Femur (tissue), 1 donor: ENCODE results near the gene CTNNA2.

Experiments used
- DNase-seq: peaks from one replicate; pipeline ENCODE4 v3.0.0-alpha.2; 2017

The CTNNA2 gene

GRCh38 chr2:79619442-79619841 lies 106.6 kb downstream of the CTNNA2 start:
- DNase-seq: no peak

GRCh38 chr2:79619976-79620375 lies 107.1 kb downstream of the CTNNA2 start:
- DNase-seq: no peak

DNA sequence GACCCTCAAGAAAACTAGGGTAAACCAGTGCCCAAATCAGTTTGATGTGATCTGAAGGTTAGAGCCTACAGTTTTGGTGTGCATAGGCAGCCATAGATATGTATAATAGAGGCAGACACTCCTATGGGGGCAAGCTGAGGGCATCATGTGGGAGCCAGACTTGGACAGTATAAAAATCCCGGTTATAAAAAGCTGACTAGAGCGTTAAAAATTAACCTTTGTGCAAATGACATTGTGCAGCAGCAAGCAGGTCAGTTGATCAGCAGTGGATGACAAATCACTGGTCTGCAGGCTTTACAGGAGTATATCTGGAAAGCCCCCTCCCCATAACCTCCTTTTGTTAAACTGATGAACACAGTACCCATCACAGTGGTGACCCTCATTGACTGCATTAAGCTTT lies 107.8 kb downstream of the CTNNA2 start:
- DNase-seq: no peak

GRCh38 chr2:79621252-79621651 lies 108.4 kb downstream of the CTNNA2 start:
- DNase-seq: no peak

DNA sequence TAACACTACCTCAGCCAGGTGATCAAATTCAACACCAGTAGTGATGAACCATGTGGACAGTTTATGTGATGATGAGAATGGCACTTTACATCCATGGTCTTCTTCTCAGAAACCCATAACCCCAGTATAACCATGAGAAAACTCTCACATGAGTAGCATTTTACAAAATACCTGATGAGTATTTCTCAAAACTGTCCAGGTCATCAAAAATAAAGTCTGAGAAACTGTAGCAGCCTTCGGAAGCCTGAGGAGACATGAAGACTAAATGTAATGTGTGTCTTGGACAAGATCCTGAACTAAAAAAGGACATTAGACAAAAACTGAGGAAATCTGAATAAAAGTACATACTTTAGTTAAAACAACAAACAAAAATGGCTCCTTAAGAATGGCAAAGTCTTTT lies 108.9 kb downstream of the CTNNA2 start:
- DNase-seq: no peak

GRCh38 chr2:79622508-79622907 lies 109.7 kb downstream of the CTNNA2 start:
- no peak for DNase-seq

DNA sequence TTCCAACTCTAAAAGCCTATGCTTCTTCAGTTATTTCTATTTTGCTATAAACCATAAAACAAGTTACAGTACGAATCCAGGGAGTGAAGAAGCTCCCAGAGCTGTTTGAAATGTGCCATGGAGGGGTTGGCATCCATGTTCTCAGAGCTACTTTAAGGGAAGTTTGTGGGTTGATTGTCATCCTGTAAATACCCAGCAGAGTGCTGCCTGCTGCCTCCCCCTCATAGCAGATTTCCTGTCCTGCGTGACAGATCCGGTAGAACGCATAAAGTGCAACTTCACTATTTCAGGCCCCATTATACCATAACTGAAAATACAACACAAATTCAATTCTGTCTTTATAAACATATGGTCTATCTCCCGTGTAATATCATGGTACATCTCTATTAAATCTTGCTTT lies 114.4 kb downstream of the CTNNA2 start:
- DNase-seq: no peak

GRCh38 chr2:79630060-79630459 lies 117.2 kb downstream of the CTNNA2 start:
- DNase-seq: no peak

GRCh38 chr2:79630972-79631557 lies 118.2 kb downstream of the CTNNA2 start:
- no peak for DNase-seq

DNA sequence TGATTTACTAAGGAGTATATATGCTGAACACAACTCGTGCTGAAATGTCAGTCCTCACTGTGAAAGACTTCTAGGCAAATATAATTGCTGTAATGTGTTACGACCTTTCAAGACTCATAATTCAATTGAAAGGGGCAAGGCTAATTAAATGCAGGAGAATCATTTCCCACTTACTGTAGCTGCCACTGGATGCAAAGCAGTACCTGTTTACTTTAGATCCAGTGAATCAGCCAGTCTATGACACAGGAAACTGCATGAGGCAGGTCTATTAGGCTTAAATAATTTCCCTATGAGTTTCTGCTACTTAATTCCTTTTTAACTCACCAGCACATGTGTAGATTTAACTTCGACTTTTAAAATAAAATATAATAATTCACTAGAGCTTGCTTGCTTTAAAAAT lies 125.6 kb downstream of the CTNNA2 start:
- no peak for DNase-seq

DNA sequence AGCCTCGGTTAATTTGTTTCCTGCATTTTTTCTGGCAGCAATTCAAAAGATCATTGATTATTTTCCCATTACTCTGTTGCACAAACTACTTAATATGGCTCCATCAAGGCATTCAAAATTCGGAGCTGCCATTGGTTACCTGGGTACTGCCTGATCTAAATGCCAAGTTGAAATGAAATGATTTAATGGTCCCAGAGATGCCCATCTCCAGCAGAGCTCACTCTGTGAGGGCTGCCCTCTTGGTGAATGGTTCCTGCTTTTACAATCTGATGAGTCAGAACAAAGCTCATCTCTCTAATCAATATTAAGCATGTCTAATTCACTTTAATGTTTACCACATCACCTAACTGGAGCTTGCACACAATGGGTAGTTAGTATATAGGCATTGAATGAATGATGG lies 126.1 kb downstream of the CTNNA2 start:
- no peak for DNase-seq

GRCh38 chr2:79640001-79640400 lies 127.2 kb downstream of the CTNNA2 start:
- no peak for DNase-seq

GRCh38 chr2:79649531-79649930 lies 136.7 kb downstream of the CTNNA2 start:
- DNase-seq: no peak

- DNase-seq: no peak
These were observed 147.7 kb downstream of the CTNNA2 start for GRCh38 chr2:79660557-79660956.

GRCh38 chr2:79665091-79665490 lies 152.2 kb downstream of the CTNNA2 start:
- DNase-seq: no peak

- DNase-seq: no peak
These were observed 153.6 kb downstream of the CTNNA2 start for GRCh38 chr2:79666430-79666829.

GRCh38 chr2:79669714-79670113 lies 156.9 kb downstream of the CTNNA2 start:
- no peak for DNase-seq

DNA sequence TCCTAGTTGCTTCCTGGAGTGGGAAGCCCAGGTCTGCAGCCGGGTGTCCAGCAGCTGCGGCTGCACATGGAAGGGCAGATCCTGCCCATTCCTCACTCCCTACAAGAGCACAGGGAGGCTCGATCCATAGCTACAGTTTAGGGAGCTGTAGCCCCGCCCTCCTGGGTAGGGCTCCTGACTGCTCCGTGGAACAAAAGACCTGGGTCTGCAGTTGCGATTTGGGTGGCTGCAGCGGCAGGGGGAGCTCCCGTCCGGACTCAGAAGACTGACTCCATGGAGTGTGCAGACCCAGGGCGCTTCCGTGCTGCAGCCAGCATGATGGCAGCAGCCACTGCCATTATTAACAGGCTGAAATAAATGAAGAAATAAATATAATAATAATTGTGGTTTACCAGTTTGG lies 157.3 kb downstream of the CTNNA2 start:
- no peak for DNase-seq

- no peak for DNase-seq
These were observed 174.0 kb downstream of the CTNNA2 start for GRCh38 chr2:79686884-79687283.

- no peak for DNase-seq
These were observed 182.4 kb downstream of the CTNNA2 start for GRCh38 chr2:79695248-79695647.

GRCh38 chr2:79697200-79697599 lies 184.3 kb downstream of the CTNNA2 start:
- no peak for DNase-seq

DNA sequence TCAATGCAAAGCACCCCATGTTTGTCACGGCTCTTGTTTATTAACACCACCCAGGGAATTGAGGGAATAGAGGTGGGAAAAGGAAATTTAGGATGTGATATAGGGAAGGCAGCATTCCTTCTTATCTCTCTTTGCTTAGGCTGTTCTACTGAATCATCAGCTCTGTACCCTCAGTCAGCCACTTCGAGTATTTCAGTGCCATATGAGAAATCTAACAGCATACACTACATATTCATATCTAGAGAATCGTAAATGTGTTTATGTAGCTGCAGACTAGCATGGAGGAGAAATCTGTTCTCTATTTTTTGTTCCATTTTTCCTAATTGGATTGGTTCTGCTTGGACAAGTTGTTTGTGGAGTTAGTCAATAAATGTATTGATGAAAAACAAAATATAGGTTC lies 187.8 kb downstream of the CTNNA2 start:
- DNase-seq: no peak

DNA sequence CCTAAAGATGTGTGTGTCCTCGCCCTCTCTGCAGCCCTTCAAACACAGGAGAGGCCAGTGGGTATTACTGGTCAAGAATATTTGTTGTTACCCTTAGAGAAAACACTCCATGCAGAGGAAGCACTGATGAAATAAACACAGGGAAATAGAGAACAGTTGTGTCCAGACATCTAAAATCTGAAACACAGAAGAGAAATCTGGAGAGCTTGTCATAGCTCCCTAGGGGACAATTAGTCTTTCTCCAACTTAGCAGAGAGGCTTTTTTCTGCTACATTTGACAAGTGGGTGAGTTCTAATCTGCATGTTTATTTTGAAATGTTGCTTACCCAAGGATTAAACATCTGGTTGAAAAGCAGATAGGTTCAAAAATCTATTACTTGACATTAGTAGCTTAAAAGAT lies 190.1 kb downstream of the CTNNA2 start:
- DNase-seq: no peak

GRCh38 chr2:79711098-79711497 lies 198.2 kb downstream of the CTNNA2 start:
- DNase-seq: no peak

DNA sequence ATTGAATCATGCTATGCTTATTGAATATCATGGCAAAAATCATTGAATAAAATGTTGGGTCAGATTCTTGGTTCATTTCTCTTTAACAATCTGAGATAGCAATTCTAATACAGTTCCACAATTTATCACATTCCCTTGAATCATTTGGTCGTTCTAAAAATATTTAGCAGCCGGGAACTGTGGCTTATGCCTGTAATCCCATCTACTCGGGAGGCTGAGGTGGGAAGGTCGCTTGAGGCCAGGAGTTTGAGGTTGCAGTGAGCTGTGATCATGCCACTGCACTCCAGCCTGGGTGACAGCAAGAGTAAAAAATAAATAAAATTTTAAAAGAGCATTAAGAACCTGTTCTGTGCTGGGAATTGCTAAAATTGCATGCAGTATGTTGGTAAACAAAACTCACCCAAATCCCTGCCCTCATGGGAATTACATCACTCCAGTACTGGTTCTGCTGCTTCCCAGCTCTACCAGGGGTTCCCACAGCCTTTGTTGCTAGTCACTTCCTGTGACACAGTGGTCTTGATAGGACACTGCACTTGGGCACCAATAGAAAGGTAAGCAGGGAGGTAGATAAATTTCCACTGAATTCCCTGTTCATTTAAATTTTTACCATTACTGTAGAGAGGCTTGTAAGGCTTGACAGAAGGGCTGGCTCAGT lies 200.4 kb downstream of the CTNNA2 start:
- no peak for DNase-seq
